Measurements from ENCODE around the gene TSSK3. TPM values are rescaled to one million over a fixed set of nuclear protein-coding genes. Genes with fewer than 3 reads are reported as not detected.
"Not testable (repeated sequence)": the region's sequence is repeated elsewhere in the genome, so short reads cannot be mapped to it uniquely, and the experiment has no call there.

Gene TSSK3
- total RNA-seq, 1 donor from 2014 or later, result 0.41 TPM

DNA sequence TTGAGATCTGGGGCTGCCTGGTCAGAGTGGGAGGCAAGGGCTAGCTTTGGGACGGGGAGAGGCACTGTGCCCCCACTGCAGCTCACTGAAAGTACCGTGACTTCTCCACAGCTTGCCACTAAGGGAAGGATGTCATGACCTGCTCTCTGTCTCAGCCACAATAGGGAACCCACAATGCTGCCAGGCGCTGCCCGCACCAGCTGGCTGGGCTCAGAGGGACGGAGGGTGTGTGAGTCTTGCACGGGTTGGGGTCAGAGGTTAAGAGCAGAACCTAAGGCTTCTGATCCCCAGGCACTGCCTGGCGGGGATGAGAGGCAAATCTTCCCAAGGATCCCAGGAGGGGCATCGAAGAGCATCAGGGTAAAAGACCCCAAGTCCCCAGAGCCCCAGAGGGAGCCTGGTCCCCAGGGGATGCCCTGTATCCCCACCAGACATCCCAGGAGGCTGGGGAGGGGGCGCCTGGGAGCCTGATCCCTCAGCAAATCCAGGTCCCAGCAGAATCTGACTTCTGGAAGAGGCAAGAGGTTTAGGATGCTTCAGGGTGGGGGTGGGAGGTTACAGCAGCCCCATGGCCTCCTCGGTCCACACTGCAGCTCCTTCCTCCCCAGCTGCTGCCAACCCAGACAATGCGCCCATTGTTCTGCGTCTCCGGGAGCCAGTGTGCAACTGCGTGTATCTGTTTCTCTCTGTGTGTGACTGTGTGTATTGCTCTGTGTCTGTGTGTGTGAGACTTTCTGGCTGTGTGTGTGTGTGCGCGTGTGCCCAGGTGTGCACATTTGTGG, 24.3 kb upstream of the TSSK3 start:
- peak in 1 of 2 donors; percentile 65 for DNase-seq (ENCODE audit: low spot score in 2 of 2)
- no peak for FAIRE-seq

DNA sequence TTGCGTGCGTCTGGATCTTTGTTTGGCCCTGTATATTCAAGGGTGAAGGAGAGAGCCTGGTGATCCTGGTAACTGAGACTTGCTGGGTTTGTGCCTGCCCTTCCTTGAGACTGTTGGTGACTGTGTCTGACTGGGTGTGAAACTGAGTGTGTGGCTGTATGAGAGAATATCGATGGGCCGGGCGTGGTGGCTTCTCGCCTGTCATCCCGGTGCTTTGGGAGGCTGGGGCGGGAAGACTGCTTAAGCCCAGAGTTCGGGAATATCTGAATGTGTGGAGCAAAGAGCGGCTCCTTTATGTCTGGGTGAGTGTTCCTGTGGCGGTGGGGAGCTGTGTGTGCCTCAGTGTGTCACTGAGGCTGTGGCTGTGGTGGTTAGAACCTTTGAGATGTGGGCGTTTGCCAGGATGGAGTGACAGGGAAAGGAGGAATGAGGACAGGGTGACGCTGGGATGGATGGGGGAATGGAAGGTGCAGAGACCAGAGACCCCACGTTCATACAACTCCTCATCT, 23.6 kb upstream of the TSSK3 start:
- FAIRE-seq (no peak), DNase-seq (ENCODE audit: low spot score in 2 of 2) (no peak)

DNA sequence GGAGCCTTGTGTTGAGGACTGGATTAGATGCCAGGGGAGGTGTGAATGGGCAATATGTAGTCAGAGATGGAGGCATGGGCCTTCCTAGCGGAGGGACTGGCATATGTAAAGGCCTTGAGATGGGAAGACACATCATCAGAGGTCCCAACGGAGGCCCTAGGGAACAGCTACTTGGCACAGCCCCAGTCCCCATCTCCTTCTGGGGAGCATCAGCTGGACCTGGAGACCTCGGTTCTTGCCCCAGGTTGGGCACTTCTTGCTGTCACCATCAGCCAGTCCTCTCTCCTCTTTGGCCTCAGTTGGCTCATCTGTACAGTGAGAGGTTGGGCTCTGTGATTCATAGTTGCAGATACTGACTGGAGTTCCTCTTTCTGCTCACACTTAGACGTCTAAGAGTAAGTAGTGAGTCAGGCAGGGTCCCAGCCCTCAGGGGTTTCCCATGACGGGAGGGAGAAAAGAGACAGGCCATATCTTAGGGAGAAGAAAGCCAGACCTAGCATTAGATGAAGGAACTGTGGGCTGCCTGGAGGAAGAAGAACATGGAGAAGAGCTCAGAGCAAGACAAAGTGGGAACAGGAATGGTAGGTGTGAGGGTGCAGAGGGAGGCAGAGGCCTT, 22.9 kb upstream of the TSSK3 start:
- no peak for DNase-seq (ENCODE audit: low spot score in 2 of 2)
- no peak for FAIRE-seq

DNA sequence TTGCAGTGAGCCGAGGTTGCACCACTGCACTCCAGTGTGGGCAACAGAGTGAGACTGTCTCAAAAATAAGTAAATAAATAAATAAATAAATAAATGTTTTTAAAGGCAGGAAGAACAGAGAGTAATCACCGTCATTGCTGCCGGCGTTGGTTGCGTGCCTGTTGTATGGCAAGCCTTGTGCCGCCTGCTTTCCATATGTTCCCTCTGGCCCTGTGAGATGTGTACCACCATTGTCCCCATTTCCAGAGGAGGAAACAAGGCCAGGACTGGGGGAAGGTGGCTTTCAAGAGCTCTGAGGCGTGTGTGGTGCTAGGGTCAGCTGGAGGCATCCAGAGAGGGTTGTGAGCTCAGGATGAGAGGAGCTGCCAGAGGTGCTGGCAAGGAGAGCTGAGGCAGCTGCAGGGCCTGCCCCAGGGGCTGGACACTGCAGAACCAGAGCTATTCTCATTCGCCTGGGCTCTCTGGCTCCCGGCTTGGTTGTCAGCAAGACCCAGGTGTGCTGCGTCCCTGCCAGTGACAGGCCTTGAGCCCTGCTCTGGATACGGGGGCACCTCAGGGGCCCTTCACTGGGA, 21.1 kb upstream of the TSSK3 start:
- FAIRE-seq, result no peak
- no peak for DNase-seq (ENCODE audit: low spot score in 2 of 2)

DNA sequence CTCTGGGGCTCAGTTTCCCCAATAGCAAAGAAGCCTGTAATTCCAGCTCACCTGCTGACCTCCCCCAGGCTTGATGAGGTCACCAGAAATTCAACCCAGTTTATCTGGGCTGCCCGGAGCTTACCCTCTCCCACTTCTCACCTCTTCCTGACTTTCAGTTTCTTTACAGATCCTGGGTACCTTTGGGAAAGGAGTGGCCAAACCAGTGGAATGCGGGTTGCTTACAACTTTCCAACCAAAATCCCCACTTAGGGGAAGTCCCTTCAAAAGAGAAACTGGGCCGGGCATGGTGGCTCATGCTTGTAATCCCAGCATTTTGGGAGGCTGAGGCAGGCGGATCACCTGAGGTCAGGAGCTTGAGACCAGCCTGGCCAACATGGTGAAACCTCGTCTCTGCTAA, 20.4 kb upstream of the TSSK3 start:
- no peak for DNase-seq (ENCODE audit: low spot score in 2 of 2)

DNA sequence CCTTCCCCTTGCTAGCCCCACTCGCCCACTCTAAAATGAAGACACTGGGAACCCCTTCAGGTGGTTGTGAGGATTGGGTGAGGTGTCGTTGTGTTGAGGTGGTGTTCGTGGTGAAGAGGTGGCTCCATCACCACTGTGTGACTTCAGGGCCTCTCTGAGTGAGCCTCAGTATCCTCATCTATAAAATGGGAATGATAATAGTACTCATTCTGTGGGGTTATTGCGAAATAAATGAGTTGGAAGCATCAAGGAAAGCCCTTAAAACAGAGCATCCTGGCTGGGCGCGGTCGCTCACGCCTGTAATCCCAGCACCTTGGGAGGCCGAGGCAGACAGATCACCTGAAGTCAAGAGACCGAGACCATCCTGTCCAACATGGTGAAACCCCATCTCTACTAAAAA, 19.6 kb upstream of the TSSK3 start:
- FAIRE-seq, result no peak
- no peak for DNase-seq (ENCODE audit: low spot score in 2 of 2)

More for the DNA sequence above, 20.4 kb upstream of the TSSK3 start:
- FAIRE-seq, result no peak

DNA sequence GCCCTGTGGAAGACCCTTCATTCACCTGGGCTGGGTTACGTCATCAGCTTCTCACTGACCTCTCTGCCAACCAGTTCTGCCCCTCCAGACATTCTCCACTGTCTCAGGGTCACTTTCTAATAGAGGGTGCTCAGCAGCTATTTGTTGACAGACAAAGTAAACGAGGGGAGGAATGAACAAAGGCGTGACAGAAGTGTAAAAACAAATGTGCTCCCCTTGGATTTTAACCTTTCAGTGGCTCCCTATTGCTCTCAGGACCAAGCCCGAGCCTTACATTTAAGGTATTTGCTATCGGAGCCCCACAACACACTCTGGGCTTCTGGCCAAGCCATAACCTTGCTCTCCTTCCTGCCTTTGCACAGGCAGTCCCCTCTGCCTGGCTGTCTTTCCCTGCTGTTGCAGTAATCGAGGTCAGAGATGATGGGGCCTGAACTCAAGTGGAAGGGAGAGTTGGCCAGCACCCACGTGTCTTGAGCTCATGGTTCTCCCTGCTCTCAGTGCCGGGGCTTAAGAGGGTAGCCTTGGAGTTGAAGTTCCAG, 17.0 kb upstream of the TSSK3 start:
- no peak for DNase-seq (ENCODE audit: low spot score in 2 of 2)
- no peak for FAIRE-seq

- no peak for FAIRE-seq
- DNase-seq (ENCODE audit: low spot score in 2 of 2), result no peak
Measured at GRCh38 chr1:32346532-32347157, 15.7 kb upstream of the TSSK3 start.

- FAIRE-seq (no peak), DNase-seq (ENCODE audit: low spot score in 2 of 2) (no peak)
Measured at GRCh38 chr1:32349211-32349708, 13.1 kb upstream of the TSSK3 start.

DNA sequence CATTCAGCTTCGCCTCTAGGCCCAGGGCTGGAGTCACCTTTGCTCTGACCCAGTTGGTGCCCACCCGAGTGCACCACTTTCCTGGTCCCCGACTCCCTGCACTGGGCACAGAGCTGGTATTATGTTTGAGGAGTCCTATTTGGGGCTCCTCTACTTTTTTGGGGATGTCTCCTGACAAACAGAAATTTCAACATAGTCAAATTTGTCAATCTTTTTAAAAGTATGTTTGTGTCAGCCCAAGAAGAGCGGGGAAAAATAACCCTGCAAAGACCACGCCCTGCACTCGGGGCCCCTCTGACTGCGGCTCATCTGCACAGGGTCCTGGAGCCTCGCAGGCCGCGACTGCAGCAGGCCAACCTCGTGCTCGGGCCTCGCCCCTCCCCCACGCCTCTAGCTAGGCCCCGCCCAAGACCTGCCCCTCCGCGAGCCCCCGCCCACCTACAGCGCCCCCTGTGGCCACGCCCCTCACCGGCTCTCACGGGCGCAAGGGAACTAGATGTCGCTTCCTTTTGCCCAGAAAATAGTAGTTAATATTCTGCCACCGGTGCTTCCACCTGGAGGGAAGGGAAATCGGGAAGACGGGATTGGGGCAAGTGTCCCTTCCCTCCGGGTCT, 11.4 kb upstream of the TSSK3 start:
- peak; percentile 59 to 73 for DNase-seq (ENCODE audit: low spot score in 2 of 2)
- no peak for FAIRE-seq

- DNase-seq (ENCODE audit: low spot score in 2 of 2) (peak; percentile 91 to 95), FAIRE-seq (no peak)
Measured at GRCh38 chr1:32351399-32352238, 10.7 kb upstream of the TSSK3 start.

DNA sequence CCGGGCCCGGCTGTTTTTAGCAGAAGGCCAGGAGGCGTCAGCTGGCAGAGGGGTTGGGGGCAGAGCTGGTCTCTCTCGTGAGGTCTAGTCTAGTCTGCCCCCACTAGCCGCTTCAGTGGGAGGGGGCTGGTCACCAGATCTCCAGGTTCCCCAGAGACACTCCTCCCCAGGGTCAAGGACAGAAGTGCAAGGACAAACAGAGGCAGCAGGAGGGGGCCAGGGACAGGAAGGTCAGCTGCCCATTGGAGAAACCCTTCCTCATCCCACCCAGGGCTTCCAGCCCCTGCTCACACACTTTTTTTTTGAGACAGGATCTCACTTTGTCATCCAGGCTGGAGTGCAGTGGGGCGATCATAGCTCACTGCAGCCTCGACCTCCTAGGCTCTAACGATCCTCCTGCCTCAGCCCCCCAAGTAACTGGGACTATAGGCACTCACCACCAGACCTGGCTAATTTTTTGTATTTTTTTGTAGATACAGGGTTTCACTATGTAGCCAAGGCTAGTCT, 10.0 kb upstream of the TSSK3 start:
- FAIRE-seq, result no peak
- no peak for DNase-seq (ENCODE audit: low spot score in 2 of 2)

GRCh38 chr1:32352831-32353383, 9.4 kb upstream of the TSSK3 start:
- DNase-seq (ENCODE audit: low spot score in 2 of 2) (no peak), FAIRE-seq (no peak)

GRCh38 chr1:32353431-32353830, 8.9 kb upstream of the TSSK3 start:
- FAIRE-seq, result no peak
- no peak for DNase-seq (ENCODE audit: low spot score in 2 of 2)

DNA sequence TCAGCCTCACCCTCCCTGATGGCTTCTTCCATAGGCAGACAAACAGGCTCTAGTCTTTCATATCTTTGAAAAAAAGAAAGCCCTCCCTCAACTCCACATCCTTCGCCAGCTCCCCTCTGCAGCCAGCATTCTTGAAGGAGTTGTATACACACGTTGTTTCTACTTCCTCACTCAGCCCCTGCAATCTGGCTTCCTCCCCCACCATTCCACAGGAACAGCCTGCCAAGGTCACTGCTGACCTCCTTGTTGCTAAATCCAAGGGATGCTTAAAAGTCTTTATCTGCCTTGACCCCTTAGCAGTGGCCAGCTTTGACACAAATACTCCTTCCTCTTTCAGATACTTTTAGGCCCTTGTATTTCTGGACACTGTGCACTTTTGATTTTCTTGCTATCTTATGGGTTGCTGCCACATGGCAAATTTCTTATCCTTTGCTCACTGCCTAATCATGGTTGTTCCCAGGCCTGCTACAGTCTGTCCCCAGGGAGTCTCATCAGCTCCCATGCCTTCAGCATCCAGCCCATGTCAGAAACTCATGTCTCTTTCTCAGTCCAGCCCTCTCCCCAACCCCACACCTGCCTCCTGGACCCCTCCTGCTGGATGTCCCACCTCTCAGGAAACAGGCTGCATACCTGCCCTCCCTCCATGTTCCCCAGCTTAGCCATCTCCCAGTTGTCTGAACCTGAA, 8.3 kb upstream of the TSSK3 start:
- DNase-seq (ENCODE audit: low spot score in 2 of 2) (no peak), FAIRE-seq (no peak)

GRCh38 chr1:32355778-32356177, 6.6 kb upstream of the TSSK3 start:
- FAIRE-seq; DNase-seq (ENCODE audit: low spot score in 2 of 2): not testable (repeated sequence)

DNA sequence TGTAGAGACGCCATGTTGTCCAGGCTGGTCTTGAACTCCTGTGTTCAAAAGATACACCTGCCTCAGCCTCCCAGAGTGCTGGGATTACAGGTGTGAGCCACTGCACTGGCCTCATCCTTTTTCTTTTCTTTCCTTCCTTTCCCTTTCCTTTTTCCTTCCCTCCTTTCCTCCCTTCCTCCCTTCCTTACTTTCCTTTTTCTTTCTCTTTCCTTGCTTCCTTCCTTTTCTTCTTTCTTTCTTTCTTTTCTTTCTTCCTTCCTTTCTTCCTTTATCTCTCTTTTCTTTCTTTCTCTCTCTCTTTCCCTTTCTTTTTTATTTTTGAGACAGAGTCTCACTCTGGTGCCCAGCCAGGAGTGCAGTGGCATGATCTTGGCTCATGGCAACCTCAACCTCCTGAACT, 5.9 kb upstream of the TSSK3 start:
- FAIRE-seq (no peak), DNase-seq (ENCODE audit: low spot score in 2 of 2) (no peak)

DNA sequence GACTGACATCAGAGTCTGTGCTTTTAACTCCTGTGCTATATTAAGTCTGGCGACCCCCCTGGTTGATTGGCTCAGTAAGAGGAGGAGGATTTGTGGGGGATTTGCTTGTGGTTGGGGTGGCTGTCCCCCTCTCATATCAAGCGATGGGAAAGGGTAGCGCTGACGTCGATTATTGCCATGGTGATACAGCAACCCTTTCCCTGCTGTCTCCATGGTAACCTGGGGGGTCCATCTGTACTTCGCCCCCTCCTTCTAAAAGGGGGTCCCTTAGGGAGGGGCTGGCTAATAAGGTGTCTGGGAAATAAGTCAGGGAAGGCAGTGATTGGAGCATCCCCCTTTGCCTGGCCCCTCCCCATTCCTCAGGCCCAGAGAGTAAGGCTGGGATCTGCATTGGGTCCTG, 4.7 kb upstream of the TSSK3 start:
- FAIRE-seq (no peak), DNase-seq (ENCODE audit: low spot score in 2 of 2) (no peak)
